H9 (cell line): Measurements from ENCODE around the gene ADAMTSL3. TPM values are rescaled to one million over a fixed set of nuclear protein-coding genes. Genes with fewer than 3 reads are reported as not detected.

Experiments
- DNase-seq: peaks from one replicate; pipeline ENCODE4 v3.0.0-alpha.2; 2017
- H2AFZ ChIP-seq: one replicate; pipeline ENCODE4 v1.6.1; 2013; ENCODE audit warnings: mild to moderate bottlenecking, low read length, control low read depth, moderate library complexity
- H2AK5ac ChIP-seq: 2 replicates; pipeline ENCODE4 v1.6.1; 2013; ENCODE audit warnings: low read length, control low read depth, mixed read lengths; ENCODE audit not compliant: insufficient read length
- H2BK120ac ChIP-seq: one replicate; pipeline ENCODE4 v1.6.1; 2013; ENCODE audit warnings: low read depth, mild to moderate bottlenecking, low read length, control low read depth, inconsistent platforms; ENCODE audit not compliant: poor library complexity, severe bottlenecking
- H2BK12ac ChIP-seq: 2 replicates; pipeline ENCODE4 v1.6.1; 2013; ENCODE audit warnings: low read length, control low read depth, mixed read lengths, low read depth; ENCODE audit not compliant: insufficient read length
- H2BK15ac ChIP-seq: 2 replicates; pipeline ENCODE4 v1.6.1; 2013; ENCODE audit warnings: low read depth, low read length, control low read depth
- H2BK20ac ChIP-seq: one replicate; pipeline ENCODE4 v1.6.1; 2013; ENCODE audit warnings: low read depth, mild to moderate bottlenecking, low read length, control low read depth, inconsistent platforms; ENCODE audit not compliant: poor library complexity, severe bottlenecking
- H2BK5ac ChIP-seq: 2 replicates; pipeline ENCODE4 v1.6.1; 2013; ENCODE audit warnings: low read length, control low read depth, mixed read lengths; ENCODE audit not compliant: insufficient read length
- H3K14ac ChIP-seq: 2 replicates; pipeline ENCODE4 v1.6.1; 2013; ENCODE audit warnings: low read length, control low read depth; ENCODE audit not compliant: insufficient read depth
- H3K18ac ChIP-seq: 2 replicates; pipeline ENCODE4 v1.6.1; 2013; ENCODE audit warnings: low read depth, mild to moderate bottlenecking, mixed read lengths, low read length, control low read depth; ENCODE audit not compliant: insufficient read length
- H3K23ac ChIP-seq: 2 replicates; pipeline ENCODE4 v1.6.1; 2013; ENCODE audit warnings: low read length, control low read depth, mixed read lengths, low read depth; ENCODE audit not compliant: insufficient read length
- H3K23me2 ChIP-seq: 2 replicates; pipeline ENCODE4 v1.6.1; 2013; ENCODE audit warnings: low read depth, mild to moderate bottlenecking, mixed read lengths, low read length, control low read depth; ENCODE audit not compliant: insufficient read length, poor library complexity, severe bottlenecking
- H3K27ac ChIP-seq: 2 replicates; pipeline ENCODE4 v1.5.1; 2013; ENCODE audit warnings: low read length, control low read depth, mixed read lengths, low read depth; ENCODE audit not compliant: insufficient read length
- H3K27me3 ChIP-seq: 2 replicates; pipeline ENCODE4 v1.6.1; 2013; ENCODE audit warnings: low read length, control low read depth, inconsistent platforms; ENCODE audit not compliant: insufficient read depth
- H3K4ac ChIP-seq: 2 replicates; pipeline ENCODE4 v1.6.1; 2013; ENCODE audit warnings: low read depth, mild to moderate bottlenecking, control low read depth, inconsistent platforms, low read length, moderate library complexity
- H3K4me1 ChIP-seq: 2 replicates; pipeline ENCODE4 v1.6.1; 2013; ENCODE audit warnings: low read length, control low read depth, inconsistent platforms; ENCODE audit not compliant: insufficient read depth
- H3K4me2 ChIP-seq: 2 replicates; pipeline ENCODE4 v1.6.1; 2013; ENCODE audit warnings: low read length, control low read depth, mixed read lengths; ENCODE audit not compliant: insufficient read length, insufficient read depth
- H3K56ac ChIP-seq: 2 replicates; pipeline ENCODE4 v1.6.1; 2013; ENCODE audit warnings: low read depth, mild to moderate bottlenecking, mixed read lengths, low read length, control low read depth; ENCODE audit not compliant: insufficient read length
- H3K79me1 ChIP-seq: 2 replicates; pipeline ENCODE4 v1.6.1; 2013; ENCODE audit warnings: low read depth, mild to moderate bottlenecking, moderate library complexity, low read length, control low read depth, inconsistent platforms; ENCODE audit not compliant: insufficient read depth, poor library complexity, severe bottlenecking
- H3K79me2 ChIP-seq: 2 replicates; pipeline ENCODE4 v1.6.1; 2013; ENCODE audit warnings: low read length, control low read depth, inconsistent platforms; ENCODE audit not compliant: insufficient read depth
- H3K9ac ChIP-seq: 2 replicates; pipeline ENCODE4 v1.6.1; 2013; ENCODE audit warnings: low read length, control low read depth, mixed read lengths; ENCODE audit not compliant: insufficient read length; ENCODE audit errors: extremely low read depth
- H3K9me3 ChIP-seq: one replicate; pipeline ENCODE4 v1.6.1; 2013; ENCODE audit warnings: low read depth, low read length, inconsistent platforms; ENCODE audit not compliant: control insufficient read depth
- H3T11ph ChIP-seq: one replicate; pipeline ENCODE4 v1.6.1; 2013; ENCODE audit warnings: mild to moderate bottlenecking, low read length, control low read depth, inconsistent platforms
- H4K20me1 ChIP-seq: one replicate; pipeline ENCODE4 v1.6.1; 2013; ENCODE audit not compliant: control insufficient read depth, insufficient read length, insufficient read depth
- H4K5ac ChIP-seq: 2 replicates; pipeline ENCODE4 v1.6.1; 2013; ENCODE audit warnings: low read depth, mild to moderate bottlenecking, mixed read lengths, low read length, control low read depth; ENCODE audit not compliant: insufficient read length
- H4K8ac ChIP-seq: replicated peaks from 2 replicates; pipeline ENCODE4 v1.6.1; 2013; ENCODE audit warnings: low read length, control low read depth, mixed read lengths, low read depth; ENCODE audit not compliant: insufficient read length
- H4K91ac ChIP-seq: 2 replicates; pipeline ENCODE4 v1.6.1; 2013; ENCODE audit warnings: low read depth, mild to moderate bottlenecking, moderate library complexity, mixed read lengths, low read length, control low read depth; ENCODE audit not compliant: insufficient read length
- H3K27ac Mint-ChIP-seq, 3 experiments: 2 replicates in 2 of 3; 3 replicates in 1 of 3; pipeline ENCODE4 v1.8.0; 2020 to 2021; ENCODE audit warnings: mixed read lengths in 3 of 3, mild to moderate bottlenecking in 1 of 3, moderate library complexity in 1 of 3
- H3K27me3 Mint-ChIP-seq: 2 replicates; pipeline ENCODE4 v1.8.0; 2021; ENCODE audit warnings: low read depth, mild to moderate bottlenecking, moderate library complexity, mixed read lengths
- H3K36me3 Mint-ChIP-seq, 3 experiments: 2 replicates in 2 of 3; 3 replicates in 1 of 3; pipeline ENCODE4 v1.8.0; 2020 to 2021; ENCODE audit warnings: low read depth in 3 of 3, mixed read lengths in 3 of 3; ENCODE audit not compliant: insufficient read depth in 1 of 3
- H3K4me1 Mint-ChIP-seq, 2 experiments: 2 replicates each; pipeline ENCODE4 v1.8.0; 2020; ENCODE audit warnings: mixed read lengths in 2 of 2
- H3K4me3 Mint-ChIP-seq, 2 experiments: 2 replicates in 1 of 2; 3 replicates in 1 of 2; pipeline ENCODE4 v1.8.0; 2020 to 2021; ENCODE audit warnings: mild to moderate bottlenecking in 2 of 2, mixed read lengths in 2 of 2, moderate library complexity in 1 of 2
- H3K9me3 Mint-ChIP-seq, 2 experiments: 2 replicates in 1 of 2; 3 replicates in 1 of 2; pipeline ENCODE4 v1.8.0; 2020; ENCODE audit warnings: mild to moderate bottlenecking in 2 of 2, mixed read lengths in 2 of 2, moderate library complexity in 1 of 2
- CTCF ChIP-seq: fragments of 200-600 bp; sonication (generic); conservative IDR thresholded peaks from 3 replicates; pipeline ENCODE4 v1.8.0; 2021; ENCODE audit warnings: antibody characterized with exemption, mild to moderate bottlenecking
- WGBS: extraction: QIAGEN DNeasy Blood & Tissue Kit; methylation state at CpG from one replicate; pipeline ENCODE4 v1.1.7; 2013; ENCODE audit warnings: missing lambda C conversion rate, low lambda C conversion rate, mixed read lengths; ENCODE audit not compliant: insufficient read length; ENCODE audit errors: extremely low coverage; 5-methylcytosine and 5-hydroxymethylcytosine counted together
- total RNA-seq: library from RNA; stranded (reverse); gene quantifications from 2 replicates; pipeline ENCODE4 v1.2.1, GENCODE V29; 2021

Gene ADAMTSL3
- total RNA-seq, 1 experiment from 2014 or later = 0.39 TPM

DNA sequence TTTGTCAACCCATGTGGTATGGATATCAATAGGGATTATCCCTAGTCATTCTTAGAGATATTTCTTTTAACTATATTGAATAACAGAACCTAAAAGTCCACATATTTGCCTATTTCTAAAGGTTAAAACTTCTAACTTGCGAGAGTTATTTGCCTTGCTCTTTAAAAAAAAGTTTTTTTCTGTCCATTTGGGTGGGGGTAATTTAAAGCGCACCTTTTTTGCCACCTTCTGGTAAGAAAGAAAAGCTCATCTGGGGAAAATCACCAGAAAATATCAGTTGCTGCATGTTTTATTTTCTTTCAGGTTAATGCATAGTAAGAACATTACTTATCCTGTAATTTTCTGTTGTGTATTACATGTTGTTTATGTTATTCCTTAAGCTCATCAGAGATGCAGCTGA lies 339.7 kb downstream of the ADAMTSL3 start:
- Histone ChIP-seq H2BK15ac (no peak overlapping the region), H3K27ac (no peak overlapping the region), H3K27me3 (no peaks in the 10 kb centered on the region), H3K9me3 (no peaks in the 10 kb centered on the region), H2BK120ac (no peak overlapping the region), H3K4me1 (no peaks in the 10 kb centered on the region), H4K91ac (no peak overlapping the region), H2BK5ac (no peak overlapping the region), H3T11ph (no peak overlapping the region), H4K20me1 (no peaks in the 10 kb centered on the region), H3K14ac (no peak overlapping the region), H3K79me2 (no peaks in the 10 kb centered on the region), H3K23me2 (no peaks in the 10 kb centered on the region), H4K8ac (no peak overlapping the region), H3K79me1 (no peaks in the 10 kb centered on the region), H2BK20ac (no peak overlapping the region), H3K18ac (no peak overlapping the region), H3K56ac (no peak overlapping the region), H2AFZ (no peak overlapping the region), H3K23ac (no peak overlapping the region), H4K5ac (no peak overlapping the region), H3K4ac (no peak overlapping the region), H2AK5ac (no peak overlapping the region), H3K4me2 (no peak overlapping the region), H2BK12ac (no peak overlapping the region), H3K9ac (no peak overlapping the region)
- no peaks in the 10 kb centered on the region for H3K36me3 Mint-ChIP-seq
- no peak overlapping the region for H3K27ac Mint-ChIP-seq
- no peaks in the 10 kb centered on the region for H3K4me1 Mint-ChIP-seq
- H3K4me3 Mint-ChIP-seq = no peak overlapping the region
- WGBS = no CpG with 5 or more reads among the region's 2 CpGs
- peak; percentile 49 for TF ChIP-seq CTCF
- no peaks in the 10 kb centered on the region for H3K27me3 Mint-ChIP-seq
- no peak for DNase-seq
- H3K9me3 Mint-ChIP-seq = no peaks in the 10 kb centered on the region
